GM18498 (cell line): ENCODE results near the gene SPATA6L.
"Not testable (repeated sequence)": the region's sequence is repeated elsewhere in the genome, so short reads cannot be mapped to it uniquely, and the experiment has no call there.

Source experiments
- ATAC-seq: cut with Tn5 transposase; IDR thresholded peaks from one replicate; pipeline ENCODE4 v1.9.1; 2021; ENCODE audit warnings: mild to moderate bottlenecking, moderate library complexity; ENCODE audit not compliant: unreplicated experiment

The SPATA6L gene

GRCh38 chr9:4678679-4679267 lies 12.5 kb upstream of the SPATA6L start:
- ATAC-seq = peak; percentile 17

GRCh38 chr9:4677392-4677791 lies 11.1 kb upstream of the SPATA6L start:
- no peak for ATAC-seq

- ATAC-seq = no peak
These were observed 8.5 kb upstream of the SPATA6L start for GRCh38 chr9:4674783-4675182.

GRCh38 chr9:4671737-4672136 lies 5.5 kb upstream of the SPATA6L start:
- ATAC-seq = no peak

- ATAC-seq = no peak
These were observed 4.3 kb upstream of the SPATA6L start for GRCh38 chr9:4670591-4670990.

GRCh38 chr9:4669890-4670289 lies 3.6 kb upstream of the SPATA6L start:
- no peak for ATAC-seq

- ATAC-seq = no peak
These were observed 2.3 kb upstream of the SPATA6L start for GRCh38 chr9:4668604-4669003.

- no peak for ATAC-seq
These were observed 1.4 kb upstream of the SPATA6L start for GRCh38 chr9:4667681-4668080.

- ATAC-seq = no peak
These were observed 923 bp downstream of the SPATA6L start for GRCh38 chr9:4665357-4665756.

- ATAC-seq = no peak
These were observed 2.3 kb downstream of the SPATA6L start for GRCh38 chr9:4663956-4664355.

GRCh38 chr9:4662989-4663792 lies 3.1 kb downstream of the SPATA6L start:
- ATAC-seq = peak; percentile 7

GRCh38 chr9:4662108-4662988 lies 3.9 kb downstream of the SPATA6L start, which contains the start of gene PLPP6:
Gene PLPP6, plus strand, starts transcription at chr9:4662294. Its CDS starts 82 bp downstream, at chr9:4662376.
- peak; percentile 84 for ATAC-seq

- no peak for ATAC-seq
These were observed 4.7 kb downstream of the SPATA6L start for GRCh38 chr9:4661611-4662010.

- no peak for ATAC-seq
These were observed 5.1 kb downstream of the SPATA6L start for GRCh38 chr9:4661165-4661564.

- ATAC-seq = not testable (repeated sequence)
These were observed 5.6 kb downstream of the SPATA6L start for GRCh38 chr9:4660665-4661064.

- no peak for ATAC-seq
These were observed 8.7 kb downstream of the SPATA6L start for GRCh38 chr9:4657426-4658159.

GRCh38 chr9:4656621-4657020 lies 9.7 kb downstream of the SPATA6L start:
- ATAC-seq = no peak

- not testable (repeated sequence) for ATAC-seq
These were observed 10.1 kb downstream of the SPATA6L start for GRCh38 chr9:4656196-4656595.

GRCh38 chr9:4654538-4654937 lies 11.7 kb downstream of the SPATA6L start:
- ATAC-seq = no peak

- no peak for ATAC-seq
These were observed 12.2 kb downstream of the SPATA6L start for GRCh38 chr9:4654084-4654483.

- ATAC-seq = no peak
These were observed 23.9 kb downstream of the SPATA6L start for GRCh38 chr9:4642351-4642750.
